IMR-90 (cell line): ENCODE measurements around the gene CEP78. TPM values are rescaled to one million over a fixed set of nuclear protein-coding genes. Genes with fewer than 3 reads are reported as not detected.

Source experiments
- ATAC-seq: fragments of 200-7000 bp; cut with Tn5 transposase; 2 replicates; pipeline ENCODE4 v1.9.1; 2020; ENCODE audit warnings: low read depth, mild to moderate bottlenecking, moderate library complexity
- BruUV-seq: library from RNA; stranded (reverse); fragments of 400-500 nt; replicated peaks from 2 replicates; lab custom pipeline; 2021; lab: Mats Ljungman, UMichigan
- CTCF ChIA-PET: fragments of 300-600 bp; formaldehyde crosslinking; extraction: SDS; loops from one replicate; lab custom pipeline; 2021; ENCODE audit warnings: antibody characterized with exemption; lab: Yijun Ruan, JAX
- POLR2A ChIA-PET: fragments of 300-600 bp; sonication (Branson Sonifier 250); formaldehyde crosslinking; loops from one replicate; lab custom pipeline; 2022; ENCODE audit warnings: antibody characterized with exemption; ENCODE audit not compliant: unreplicated experiment; lab: Charles Lee
- DNase-seq: peaks from one replicate; pipeline ENCODE4 v3.0.0; 2013
- H2AFZ ChIP-seq: replicated peaks from 2 replicates; pipeline ENCODE3; 2013; ENCODE audit warnings: low read length, mild to moderate bottlenecking; ENCODE audit not compliant: poor library complexity
- H2AK5ac ChIP-seq: 2 replicates; pipeline ENCODE4 v1.6.1; 2013; ENCODE audit warnings: low read depth, low read length, inconsistent platforms
- H2AK9ac ChIP-seq: replicated peaks from 2 replicates; pipeline ENCODE3; 2013; ENCODE audit warnings: mild to moderate bottlenecking, low read depth, low read length, moderate library complexity; ENCODE audit not compliant: poor library complexity
- H2BK120ac ChIP-seq: 2 replicates; pipeline ENCODE4 v1.6.1; 2013; ENCODE audit warnings: low read depth, low read length, inconsistent platforms
- H2BK15ac ChIP-seq: 3 replicates; pipeline ENCODE4 v1.6.1; 2013; ENCODE audit warnings: low read depth, low read length, inconsistent platforms
- H2BK20ac ChIP-seq: 2 replicates; pipeline ENCODE4 v1.6.1; 2013; ENCODE audit warnings: low read depth, mild to moderate bottlenecking, inconsistent platforms, low read length, moderate library complexity
- H2BK5ac ChIP-seq: 2 replicates; pipeline ENCODE4 v1.6.1; 2013; ENCODE audit warnings: mild to moderate bottlenecking, low read depth, low read length, inconsistent platforms; ENCODE audit not compliant: poor library complexity, severe bottlenecking
- H3K14ac ChIP-seq: replicated peaks from 2 replicates; pipeline ENCODE4 v1.6.1; 2013; ENCODE audit warnings: low read depth, low read length, inconsistent platforms
- H3K18ac ChIP-seq: 2 replicates; pipeline ENCODE4 v1.6.1; 2013; ENCODE audit warnings: low read depth, low read length, control low read depth
- H3K23ac ChIP-seq: 2 replicates; pipeline ENCODE4 v1.6.1; 2013; ENCODE audit warnings: low read depth, low read length, inconsistent platforms
- H3K27ac ChIP-seq: 2 replicates; pipeline ENCODE4 v1.5.1; 2013; ENCODE audit warnings: mild to moderate bottlenecking, control low read depth, low read length; ENCODE audit not compliant: insufficient read depth
- H3K27me3 ChIP-seq: 2 replicates; pipeline ENCODE4 v1.6.1; 2013; ENCODE audit warnings: low read length; ENCODE audit not compliant: control insufficient read depth, insufficient read depth
- H3K36me3 ChIP-seq: 2 replicates; pipeline ENCODE4 v1.6.1; 2013; ENCODE audit warnings: low read length, mixed read lengths; ENCODE audit not compliant: control insufficient read depth, insufficient read depth
- H3K4ac ChIP-seq: 2 replicates; pipeline ENCODE4 v1.6.1; 2013; ENCODE audit warnings: low read depth, low read length, inconsistent platforms
- H3K4me1 ChIP-seq: 2 replicates; pipeline ENCODE4 v1.6.1; 2013; ENCODE audit warnings: low read length, mixed read lengths; ENCODE audit not compliant: control insufficient read depth, insufficient read depth
- H3K4me2 ChIP-seq: 2 replicates; pipeline ENCODE4 v1.6.1; 2013; ENCODE audit warnings: low read depth, mild to moderate bottlenecking, control low read depth, low read length, moderate library complexity
- H3K4me3 ChIP-seq: 2 replicates; pipeline ENCODE4 v1.5.1; 2013; ENCODE audit warnings: low read depth, mild to moderate bottlenecking, control low read depth, low read length, moderate library complexity; ENCODE audit not compliant: insufficient read depth
- H3K56ac ChIP-seq: 2 replicates; pipeline ENCODE4 v1.6.1; 2013; ENCODE audit warnings: low read length, inconsistent platforms; ENCODE audit not compliant: insufficient read depth; ENCODE audit errors: extremely low read depth
- H3K79me1 ChIP-seq, 2 experiments: 2 replicates each; pipeline ENCODE4 v1.6.1; 2013; ENCODE audit warnings: low read length in 2 of 2, inconsistent platforms in 1 of 2, low read depth in 1 of 2
- H3K9ac ChIP-seq: 2 replicates; pipeline ENCODE4 v1.6.1; 2013; ENCODE audit warnings: low read depth, low read length, control low read depth
- H3K9me1 ChIP-seq: 2 replicates; pipeline ENCODE4 v1.6.1; 2013; ENCODE audit warnings: low read length, inconsistent platforms; ENCODE audit not compliant: insufficient read depth
- H3K9me3 ChIP-seq: 2 replicates; pipeline ENCODE4 v1.6.1; 2013; ENCODE audit warnings: low read length; ENCODE audit not compliant: control insufficient read depth, insufficient read depth
- H4K20me1 ChIP-seq: 2 replicates; pipeline ENCODE4 v1.6.1; 2013; ENCODE audit warnings: low read length, inconsistent platforms; ENCODE audit not compliant: insufficient read depth
- H4K5ac ChIP-seq: 2 replicates; pipeline ENCODE4 v1.6.1; 2013; ENCODE audit warnings: mild to moderate bottlenecking, low read depth, low read length, control low read depth
- H4K8ac ChIP-seq, 2 experiments: 2 replicates each; pipeline ENCODE4 v1.6.1; 2013; ENCODE audit warnings: low read depth in 2 of 2, low read length in 2 of 2, control low read depth in 1 of 2, inconsistent platforms in 1 of 2
- H4K91ac ChIP-seq: 2 replicates; pipeline ENCODE4 v1.6.1; 2013; ENCODE audit warnings: low read depth, low read length, inconsistent platforms; ENCODE audit not compliant: insufficient read depth
- BHLHE40 ChIP-seq: fragments of 150-350 bp; IDR thresholded peaks from 2 replicates; pipeline ENCODE4 v1.6.1; 2016; ENCODE audit warnings: mild to moderate bottlenecking, low read depth, low read length
- CEBPB ChIP-seq: IDR thresholded peaks from 2 replicates; pipeline ENCODE4 v1.6.1; 2012; ENCODE audit warnings: low read depth, low read length, improper control_type of control experiment
- CTCF ChIP-seq: conservative IDR thresholded peaks from 2 replicates; pipeline ENCODE4 v1.5.1; 2012; ENCODE audit warnings: mild to moderate bottlenecking, low read depth, low read length, improper control_type of control experiment
- NFE2L2 ChIP-seq: fragments of 150-350 bp; IDR thresholded peaks from 2 replicates; pipeline ENCODE4 v1.6.1; 2016; ENCODE audit warnings: low read depth, mild to moderate bottlenecking, low read length
- RFX5 ChIP-seq: IDR thresholded peaks from 2 replicates; pipeline ENCODE4 v1.8.0; 2012; ENCODE audit warnings: low read depth, mild to moderate bottlenecking, low read length, moderate library complexity
- USF2 ChIP-seq: fragments of 150-350 bp; IDR thresholded peaks from 2 replicates; pipeline ENCODE4 v1.6.1; 2017; ENCODE audit warnings: mild to moderate bottlenecking, antibody characterized with exemption, low read length, low read depth
- WGBS, 2 experiments: methylation state at CpG; one replicate each; pipeline versions ENCODE4 v1.1.5 to v1.1.7; 2013; ENCODE audit warnings: missing lambda C conversion rate in 2 of 2; ENCODE audit not compliant: insufficient read length in 1 of 2; ENCODE audit errors: extremely low coverage in 2 of 2; 5-methylcytosine and 5-hydroxymethylcytosine counted together
- dilution Hi-C: fragments of 300-500 bp; cut with HindIII; formaldehyde crosslinking; loops from one replicate; pipeline ENCODE4 v1.14.3; 2018; ENCODE audit warnings: low sequenced_read_pairs; ENCODE audit not compliant: unreplicated experiment
- in situ Hi-C: fragments of 300-500 bp; cut with MboI; formaldehyde crosslinking; loops from 3 replicates; pipeline ENCODE4 v1.14.3; 2019; ENCODE audit warnings: low sequenced_read_pairs, inconsistent platforms, mixed read lengths
- intact Hi-C: fragments of 100-400 bp; cut with micrococcal nuclease; formaldehyde crosslinking; loops from 2 replicates; pipeline ENCODE4 v1.10.0; 2022
- polyA plus RNA-seq, 3 experiments: library from polyadenylated mRNA; depleted of rRNA; stranded (reverse); fragments of >200 nt; gene quantifications; 2 replicates each; pipeline ENCODE4 v1.2.3, GENCODE V29; 2012; ENCODE audit warnings: low replicate concordance in 1 of 3
- total RNA-seq: library from RNA; depleted of rRNA; stranded (reverse); fragments of >200 nt; gene quantifications from 2 replicates; pipeline ENCODE4 v1.2.3, GENCODE V29; 2012

CEP78 gene
- total and polyA plus RNA-seq, 2 of the 4 experiments (the other 2 are of a cell fraction) = 9.2 to 18.3 TPM

GRCh38 chr9:78292716-78293497 lies 57.0 kb downstream of the CEP78 start:
- POLR2A ChIA-PET = no interaction called here
- TF ChIP-seq RFX5 (no peak), NFE2L2 (no peak), CTCF (no peak), BHLHE40 (no peak), CEBPB (no peak), USF2 (no peak)

More at GRCh38 chr9:78292716-78293497, 57.0 kb downstream of the CEP78 start:
- Histone ChIP-seq H3K18ac (no peak overlapping the region), H3K27ac (no peak overlapping the region), H2BK120ac (no peak overlapping the region), H2AK5ac (no peak overlapping the region), H3K9me3 (no peaks in the 10 kb centered on the region), H3K27me3 (no peaks in the 10 kb centered on the region), H2BK15ac (no peak overlapping the region), H3K9me1 (no peaks in the 10 kb centered on the region), H3K14ac (no peak overlapping the region), H2BK5ac (no peak overlapping the region), H2AK9ac (no peak overlapping the region), H3K4ac (no peak overlapping the region), H4K91ac (no peak overlapping the region), H3K79me1 (peaks cover 4 to 9% of the 10 kb centered on the region in 2 experiments; a peak in 2 of 4 replicates), H4K20me1 (peaks cover 4% of the 10 kb centered on the region; the same call in 1 of the 2 replicates), H2AFZ (no peak overlapping the region), H3K36me3 (no peaks in the 10 kb centered on the region), H3K4me2 (no peak overlapping the region), H3K4me3 (no peak overlapping the region), H3K9ac (no peak overlapping the region), H3K23ac (no peak overlapping the region), H4K5ac (no peak overlapping the region), H3K56ac (no peak overlapping the region), H4K8ac (no peak overlapping the region), H3K4me1 (peaks cover 3% of the 10 kb centered on the region; the same call in 1 of the 2 replicates), H2BK20ac (no peak overlapping the region)
- no peak for DNase-seq
- in situ Hi-C loops = no loop called here
- dilution Hi-C loops = no loop called here
- CTCF ChIA-PET = interaction anchor here (0.7 kb wide), 2 partner anchors 81 to 319 kb away, joined by 5 to 6 read pairs; no protein-coding TSS in a partner anchor
- ATAC-seq = no peak
- no TSS peak for BruUV-seq
- intact Hi-C loops = no loop called here
- WGBS, 2 experiments = 80% methylated on average over 3 of the region's 9 CpGs; no CpG with 5 or more reads in 1 of the 2 experiments
